ENCODE measurements around the gene DGLUCY. TPM values are rescaled to one million over a fixed set of nuclear protein-coding genes. Genes with fewer than 3 reads are reported as not detected.

DGLUCY gene
- total and polyA plus RNA-seq, 2 of the 8 experiments (the other 6 are each of a cell fraction or from before 2014, with no cell fraction given): 24.9 to 31.8 TPM

DNA sequence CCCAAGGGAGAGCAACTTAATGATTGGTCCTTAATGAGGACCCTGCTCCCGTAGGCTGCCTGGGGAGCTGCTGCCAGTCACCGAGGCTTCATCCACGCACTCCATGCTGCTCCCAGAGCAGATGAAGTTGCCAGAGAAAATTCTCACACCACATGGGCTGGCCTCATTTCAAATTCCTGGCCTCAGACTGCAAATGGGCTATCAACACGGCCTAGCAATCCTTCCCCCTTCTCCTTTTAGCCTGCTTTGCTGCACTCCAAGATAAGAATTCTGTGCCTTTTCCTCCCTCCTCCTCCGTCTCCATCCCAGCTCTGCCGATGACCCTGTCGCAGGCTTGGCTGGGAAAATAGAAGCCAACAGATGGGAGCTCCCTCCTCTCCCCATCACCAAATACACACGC is 10.8 kb upstream of the DGLUCY start (continued):
- no peak for TF ChIP-seq CHD7 (IDR thresholded peaks at IDR 0.05; ENCODE audit: insufficient replicate concordance, low read length)
- TF ChIP-seq MAFK (IDR thresholded peaks at IDR 0.05; ENCODE audit: low read depth, low read length): no peak
- no peak for TF ChIP-seq KDM4A (IDR thresholded peaks at IDR 0.05; ENCODE audit: low read depth, low read length, severe bottlenecking)
- no peak for TF ChIP-seq TCF12 (IDR thresholded peaks at IDR 0.05; ENCODE audit: low read depth, low read length)
- TF ChIP-seq ATF2 (IDR thresholded peaks at IDR 0.05; ENCODE audit: low read length): no peak
- no peak for TF ChIP-seq CHD2 (IDR thresholded peaks at IDR 0.05; ENCODE audit: low read length)
- no peak for TF ChIP-seq BACH1 (IDR thresholded peaks at IDR 0.05; ENCODE audit: low read length)
- no peak for TF ChIP-seq GABPA (IDR thresholded peaks at IDR 0.05; ENCODE audit: borderline replicate concordance, insufficient read depth, low read length)
- no peak for TF ChIP-seq EGR1 (IDR thresholded peaks at IDR 0.05; ENCODE audit: borderline replicate concordance, low read depth, low read length)
